NCI-H2196 (cell line): ENCODE results near the gene MTMR4.
"Not testable (repeated sequence)": the region's sequence is repeated elsewhere in the genome, so short reads cannot be mapped to it uniquely, and the experiment has no call there.

Source experiments
- DNase-seq: peaks from one replicate; lab custom pipeline; 2025; ENCODE audit not compliant: unreplicated experiment; lab: John Stamatoyannopoulos, UW

MTMR4 gene

GRCh38 chr17:58493506-58493905 is 20.9 kb downstream of the MTMR4 start:
- DNase-seq: no peak

GRCh38 chr17:58492238-58493121 is 22.0 kb downstream of the MTMR4 start:
- DNase-seq: no peak

- no peak for DNase-seq
Observed at GRCh38 chr17:58491510-58492045, 22.9 kb downstream of the MTMR4 start.

- DNase-seq: no peak
Observed at GRCh38 chr17:58488428-58488890, 26.0 kb downstream of the MTMR4 start.

- no peak for DNase-seq
Observed at GRCh38 chr17:58487589-58488427, 26.6 kb downstream of the MTMR4 start, which contains the start of gene HSF5. Gene HSF5, minus strand, starts transcription at chr17:58488408. Its CDS starts 134 bp downstream, at chr17:58488274.

- no peak for DNase-seq
Observed at GRCh38 chr17:58484600-58484999, 29.8 kb downstream of the MTMR4 start.

- DNase-seq: not testable (repeated sequence)
Observed at GRCh38 chr17:58481798-58482197, 32.6 kb downstream of the MTMR4 start.

GRCh38 chr17:58480090-58480489 is 34.3 kb downstream of the MTMR4 start:
- DNase-seq: no peak

- no peak for DNase-seq
Observed at GRCh38 chr17:58476812-58477211, 37.6 kb downstream of the MTMR4 start.

- DNase-seq: no peak
Observed at GRCh38 chr17:58475985-58476384, 38.5 kb downstream of the MTMR4 start.

GRCh38 chr17:58470356-58470755 is 44.1 kb downstream of the MTMR4 start:
- no peak for DNase-seq

- DNase-seq: no peak
Observed at GRCh38 chr17:58468944-58469343, 45.5 kb downstream of the MTMR4 start.

GRCh38 chr17:58455491-58455890 is 58.9 kb downstream of the MTMR4 start:
- no peak for DNase-seq

- no peak for DNase-seq
Observed at GRCh38 chr17:58452738-58453137, 61.7 kb downstream of the MTMR4 start.

- peak; percentile 69 for DNase-seq
Observed at GRCh38 chr17:58447039-58447975, 67.1 kb downstream of the MTMR4 start.

GRCh38 chr17:58446086-58446485 is 68.4 kb downstream of the MTMR4 start:
- no peak for DNase-seq
